GM19351 (cell line): Measurements from ENCODE around the gene SLC9A9.
"Not testable (repeated sequence)": the region's sequence is repeated elsewhere in the genome, so short reads cannot be mapped to it uniquely, and the experiment has no call there.

Source experiments
- ATAC-seq: cut with Tn5 transposase; IDR thresholded peaks from one replicate; pipeline ENCODE4 v1.9.1; 2021; ENCODE audit warnings: mild to moderate bottlenecking, moderate library complexity; ENCODE audit not compliant: unreplicated experiment

Gene SLC9A9

GRCh38 chr3:143478115-143478693 is 370.1 kb downstream of the SLC9A9 start:
- peak; percentile 52 for ATAC-seq

- ATAC-seq, result no peak
These were observed 371.2 kb downstream of the SLC9A9 start for GRCh38 chr3:143476965-143477640.

- ATAC-seq, result no peak
These were observed 372.3 kb downstream of the SLC9A9 start for GRCh38 chr3:143475981-143476380.

GRCh38 chr3:143472731-143473523 is 375.3 kb downstream of the SLC9A9 start:
- ATAC-seq, result no peak

- no peak for ATAC-seq
These were observed 376.6 kb downstream of the SLC9A9 start for GRCh38 chr3:143471705-143472104.

GRCh38 chr3:143469159-143469558 is 379.1 kb downstream of the SLC9A9 start:
- no peak for ATAC-seq

GRCh38 chr3:143465666-143466065 is 382.6 kb downstream of the SLC9A9 start:
- no peak for ATAC-seq

GRCh38 chr3:143464850-143465249 is 383.4 kb downstream of the SLC9A9 start:
- ATAC-seq, result peak; percentile 67

GRCh38 chr3:143455480-143455879 is 392.8 kb downstream of the SLC9A9 start:
- ATAC-seq, result no peak

GRCh38 chr3:143450632-143451031 is 397.6 kb downstream of the SLC9A9 start:
- no peak for ATAC-seq

GRCh38 chr3:143447491-143447890 is 400.8 kb downstream of the SLC9A9 start:
- no peak for ATAC-seq

- peak; percentile 90 for ATAC-seq
These were observed 403.1 kb downstream of the SLC9A9 start for GRCh38 chr3:143445118-143445517.

- ATAC-seq, result no peak
These were observed 404.4 kb downstream of the SLC9A9 start for GRCh38 chr3:143443851-143444331.

- ATAC-seq, result no peak
These were observed 405.3 kb downstream of the SLC9A9 start for GRCh38 chr3:143442814-143443447.

GRCh38 chr3:143441516-143442171 is 406.6 kb downstream of the SLC9A9 start:
- ATAC-seq, result no peak

GRCh38 chr3:143439817-143440216 is 408.5 kb downstream of the SLC9A9 start:
- ATAC-seq, result no peak

- no peak for ATAC-seq
These were observed 410.9 kb downstream of the SLC9A9 start for GRCh38 chr3:143437405-143437804.

GRCh38 chr3:143436231-143436930 is 411.9 kb downstream of the SLC9A9 start:
- ATAC-seq, result no peak

GRCh38 chr3:143433787-143434378 is 414.4 kb downstream of the SLC9A9 start:
- no peak for ATAC-seq

GRCh38 chr3:143431298-143431697 is 417.0 kb downstream of the SLC9A9 start:
- ATAC-seq, result not testable (repeated sequence)
